ENCODE data around the gene PABPC1L.

PABPC1L gene

DNA sequence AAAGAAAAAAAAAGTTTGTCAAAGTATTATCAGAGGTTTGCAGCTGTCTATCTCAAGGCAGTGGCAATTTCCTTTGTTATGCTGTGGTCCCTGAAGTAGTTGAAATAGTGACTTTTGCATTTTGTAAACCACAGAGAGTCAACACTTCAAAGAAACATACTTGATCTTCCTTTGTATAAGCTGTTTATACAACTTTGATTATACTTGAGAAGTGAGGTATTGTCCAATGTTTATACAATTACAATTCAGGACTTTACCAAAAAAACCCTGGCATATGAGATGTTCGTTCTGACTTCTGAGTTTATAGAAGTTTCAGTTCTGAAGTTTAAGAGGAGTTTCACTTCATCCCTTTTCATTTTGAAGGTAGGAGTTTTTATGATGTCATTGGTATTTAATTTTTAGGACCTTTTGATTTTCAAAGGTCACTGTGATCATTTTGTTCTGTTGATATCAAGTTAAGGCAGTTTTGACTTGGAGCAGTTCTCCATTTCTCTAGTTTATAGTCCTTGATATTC lies 60.4 kb downstream of the PABPC1L start:
- DNase-seq, result no peak

DNA sequence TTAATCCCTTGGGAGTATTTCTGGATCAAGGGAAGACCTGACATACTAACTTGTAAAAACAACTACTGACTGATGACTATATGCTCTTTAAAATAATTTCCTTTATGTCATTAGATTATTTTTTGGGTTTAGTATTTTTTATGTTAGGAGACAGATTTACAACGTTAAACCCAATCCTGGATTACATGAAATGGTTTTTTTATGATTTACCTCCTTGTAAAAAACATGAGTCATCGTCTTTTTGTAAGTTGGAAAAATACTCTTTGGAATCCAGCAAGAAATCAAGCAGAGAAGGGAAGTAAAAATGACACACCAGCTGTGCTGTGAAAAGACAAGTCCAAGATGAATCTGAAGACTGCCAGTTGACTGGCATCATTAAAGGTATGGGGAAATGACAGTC lies 63.2 kb downstream of the PABPC1L start:
- DNase-seq, result no peak

DNA sequence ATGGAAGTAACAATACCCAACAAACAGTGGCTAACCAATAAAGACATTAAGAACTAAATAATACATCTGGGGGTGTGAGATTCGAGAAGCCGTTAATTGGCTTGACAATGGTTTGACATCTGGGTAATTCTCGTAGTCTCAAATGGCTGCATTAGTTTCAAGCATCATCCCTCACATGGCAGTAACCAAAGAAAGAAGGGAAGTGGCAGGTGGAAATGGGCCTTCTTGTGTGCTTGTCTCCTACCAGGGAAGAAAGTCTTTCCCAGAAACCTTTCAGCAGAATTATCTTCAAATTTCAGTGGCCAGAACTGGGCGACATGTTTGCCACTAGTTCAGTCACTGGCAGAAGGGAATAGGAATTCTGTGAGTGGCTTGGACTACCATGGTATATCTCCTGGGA lies 66.8 kb downstream of the PABPC1L start:
- no peak for DNase-seq

DNA sequence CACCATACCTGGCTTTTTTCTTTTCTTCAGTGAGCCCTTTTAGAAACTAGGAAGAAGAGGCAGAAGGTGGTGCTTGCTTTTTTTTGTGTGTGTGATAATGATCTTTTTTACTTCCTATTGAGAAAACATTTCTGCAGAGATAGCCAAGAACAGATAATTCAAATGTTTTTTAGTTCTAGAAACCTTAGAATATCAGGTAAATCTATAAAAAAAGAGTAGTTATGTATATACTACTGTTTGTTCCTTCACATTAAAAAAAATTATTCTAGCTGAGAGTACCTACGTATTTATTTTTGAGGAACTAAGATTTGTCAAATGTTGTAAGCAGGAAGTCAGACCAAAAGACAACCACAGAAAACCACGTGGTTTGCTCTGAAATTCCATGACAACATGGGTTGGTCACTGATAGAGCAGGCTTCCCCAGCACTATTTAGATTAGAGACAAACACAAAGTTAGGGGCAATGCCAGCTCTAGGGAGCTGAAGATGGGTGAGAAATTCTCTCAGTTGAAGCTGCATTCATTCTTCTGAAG lies 69.3 kb downstream of the PABPC1L start:
- no peak for DNase-seq

DNA sequence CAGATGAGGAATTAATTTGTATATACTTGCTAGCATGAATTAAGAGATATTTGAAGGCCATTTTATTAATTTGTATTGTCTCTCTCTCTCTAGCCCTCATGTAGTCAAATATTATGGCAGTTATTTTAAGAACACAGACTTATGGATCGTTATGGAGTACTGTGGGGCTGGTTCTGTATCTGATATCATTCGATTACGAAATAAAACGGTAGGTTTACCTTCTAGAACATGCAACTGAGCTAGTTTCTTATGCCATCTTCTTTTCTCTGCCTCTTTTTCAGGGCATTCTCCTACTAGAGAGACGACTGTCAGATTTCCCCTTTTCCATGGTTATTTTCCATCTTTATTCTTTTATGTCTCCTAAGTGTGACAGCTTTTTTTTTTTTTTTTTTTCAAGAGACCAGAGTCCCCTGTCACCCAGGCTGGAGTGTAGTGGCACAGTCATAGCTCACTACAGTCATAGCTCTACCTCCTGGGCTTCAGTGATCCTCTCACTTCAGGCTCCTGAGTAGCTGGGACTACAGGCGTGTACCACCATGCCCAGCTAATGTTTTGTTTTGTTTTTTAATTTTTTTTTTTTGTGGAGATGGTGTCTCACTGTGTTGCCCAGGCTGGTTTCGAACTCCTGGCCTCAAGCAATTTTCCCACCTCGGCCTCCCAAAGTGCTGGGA lies 72.0 kb downstream of the PABPC1L start:
- no peak for DNase-seq

DNA sequence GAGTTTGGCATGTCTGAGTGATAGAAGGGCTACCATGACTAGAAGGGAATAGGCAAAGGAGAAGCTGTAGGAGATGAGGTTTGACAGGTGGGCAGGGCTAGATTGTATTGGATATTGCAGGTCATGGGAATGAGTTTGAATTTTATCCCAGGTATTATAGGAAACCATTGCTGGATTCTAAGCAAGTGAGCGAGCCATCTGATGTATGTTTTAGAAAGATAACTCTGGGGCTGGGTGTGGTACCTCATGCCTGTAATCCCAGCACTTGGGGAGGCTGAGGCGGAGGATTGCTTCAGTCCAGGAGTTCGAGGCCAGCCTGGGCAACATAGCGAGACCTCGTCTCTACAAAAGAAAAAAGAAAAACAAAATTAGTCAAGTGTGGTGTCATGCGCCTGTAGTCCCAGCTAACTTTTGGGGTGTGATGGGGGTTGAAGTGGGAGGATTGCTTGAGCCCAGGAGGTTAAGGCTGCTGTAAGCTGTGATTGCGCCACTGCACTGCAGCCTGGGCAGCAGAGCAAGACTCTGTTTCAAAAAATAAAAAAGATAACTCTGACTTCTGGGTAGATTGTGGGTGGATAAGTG lies 73.3 kb downstream of the PABPC1L start:
- DNase-seq, result no peak

DNA sequence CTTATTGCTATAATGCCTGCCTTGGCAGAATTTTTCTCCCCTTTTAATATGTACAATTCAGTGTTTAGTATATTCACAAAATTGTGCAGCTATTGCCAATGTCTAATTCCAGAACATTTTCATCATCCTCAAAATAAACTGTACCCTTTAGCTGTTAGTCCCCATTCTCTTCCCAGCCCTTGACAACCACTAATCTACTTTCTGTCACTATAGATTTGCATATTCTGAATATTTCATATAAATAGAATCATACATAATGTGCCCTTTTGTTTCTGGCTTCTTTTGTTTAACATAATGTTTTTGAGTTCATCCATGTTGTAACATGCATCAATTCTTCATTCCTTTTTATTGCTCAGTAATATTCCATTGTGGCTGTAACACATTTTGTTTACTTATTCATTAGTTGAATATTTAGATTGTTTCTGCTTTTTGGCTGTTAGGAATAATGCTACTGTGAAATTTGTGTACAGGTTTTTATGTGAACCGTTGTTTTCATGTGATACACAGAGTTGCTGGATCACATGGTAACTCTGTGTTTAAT lies 78.8 kb downstream of the PABPC1L start:
- DNase-seq, result no peak

All from NCI-H1930 (cell line).